GM12878 (cell line): ENCODE results near the gene ENDOV. TPM values are rescaled to one million over a fixed set of nuclear protein-coding genes. Genes with fewer than 3 reads are reported as not detected.

Source experiments
- ATAC-seq: fragments of 200-7000 bp; cut with Tn5 transposase; 3 replicates; pipeline ENCODE4 v1.9.1; 2020; ENCODE audit warnings: mild to moderate bottlenecking, moderate library complexity
- BruUV-seq: library from RNA; stranded (reverse); fragments of 400-500 nt; replicated peaks from 2 replicates; lab custom pipeline; 2021; lab: Mats Ljungman, UMichigan
- CTCF ChIA-PET: fragments of 300-600 bp; sonication (Branson Sonifier 250); formaldehyde crosslinking; extraction: SDS; loops from one replicate; lab custom pipeline; 2021; ENCODE audit warnings: inconsistent platforms; lab: Yijun Ruan, JAX
- POLR2A ChIA-PET: fragments of 350-600 bp; formaldehyde crosslinking; extraction: SDS; loops from one replicate; lab custom pipeline; 2021; ENCODE audit warnings: inconsistent platforms; lab: Charles Lee
- RAD21 ChIA-PET: fragments of 300-600 bp; sonication (Branson Sonifier 250); formaldehyde crosslinking; loops from one replicate; lab custom pipeline; 2023; ENCODE audit warnings: antibody characterized with exemption; ENCODE audit not compliant: unreplicated experiment; lab: Charles Lee
- SMC1A ChIA-PET: fragments of 300-600 bp; sonication (Branson Sonifier 250); formaldehyde crosslinking; loops from one replicate; lab custom pipeline; 2023; ENCODE audit not compliant: unreplicated experiment, uncharacterized antibody; lab: Charles Lee
- DNase-seq: peaks from one replicate; pipeline ENCODE4 v3.0.0-alpha.2; 2011; ENCODE audit warnings: low read depth, low spot score
- FAIRE-seq: peaks from 3 replicates; lab custom pipeline; 2011; peaks lifted over from hg19 to GRCh38; lab: Jason Lieb, UNC
- H2AFZ ChIP-seq: 2 replicates; pipeline ENCODE4 v1.6.0; 2011; ENCODE audit warnings: low read depth, low read length, control low read depth; ENCODE audit not compliant: control insufficient read depth
- H3K27ac ChIP-seq: 2 replicates; pipeline ENCODE4 v1.5.1; 2011; ENCODE audit warnings: control low read depth; ENCODE audit not compliant: control insufficient read depth, insufficient read depth
- H3K27me3 ChIP-seq, 2 experiments: replicated peaks in 1 of 2; 2 replicates each; pipeline versions ENCODE4 v1.6.0 to v1.6.1; 2011; ENCODE audit warnings: low read length in 1 of 2; ENCODE audit not compliant: control insufficient read depth in 2 of 2, insufficient read depth in 2 of 2
- H3K36me3 ChIP-seq, 2 experiments: 2 replicates each; pipeline ENCODE4 v1.5.1; 2011; ENCODE audit warnings: low read length in 1 of 2; ENCODE audit not compliant: control insufficient read depth in 2 of 2, insufficient read depth in 2 of 2
- H3K4me1 ChIP-seq: 2 replicates; pipeline ENCODE4 v1.6.1; 2011; ENCODE audit warnings: mild to moderate bottlenecking, low read length, moderate library complexity, mixed read lengths; ENCODE audit not compliant: control insufficient read depth, insufficient read depth
- H3K4me2 ChIP-seq: 2 replicates; pipeline ENCODE4 v1.6.0; 2011; ENCODE audit warnings: control low read depth; ENCODE audit not compliant: control insufficient read depth, insufficient read depth
- H3K4me3 ChIP-seq: fragments of 200-600 bp; sonication (generic); 2 replicates; pipeline ENCODE4 v1.5.1; 2016
- H3K79me2 ChIP-seq: 2 replicates; pipeline ENCODE4 v1.6.0; 2011; ENCODE audit warnings: low read length; ENCODE audit not compliant: control insufficient read depth, insufficient read depth
- H3K9ac ChIP-seq: 2 replicates; pipeline ENCODE4 v1.8.0; 2011; ENCODE audit warnings: low read length, control low read depth, mixed read lengths; ENCODE audit not compliant: control insufficient read depth, insufficient read depth
- H3K9me3 ChIP-seq: replicated peaks from 3 replicates; pipeline ENCODE4 v1.5.1; 2011; ENCODE audit warnings: mild to moderate bottlenecking, low read length; ENCODE audit not compliant: control insufficient read depth, insufficient read depth
- H4K20me1 ChIP-seq: 2 replicates; pipeline ENCODE4 v1.6.0; 2011; ENCODE audit not compliant: control insufficient read depth, insufficient read depth
- BCL11A ChIP-seq: IDR thresholded peaks from 2 replicates; pipeline ENCODE4 v1.6.1; 2011; ENCODE audit warnings: low read depth, low read length
- CBX5 ChIP-seq: sonication (generic); IDR thresholded peaks from 2 replicates; pipeline ENCODE4 v1.6.1; 2016; ENCODE audit warnings: low read depth, moderate library complexity, mild to moderate bottlenecking, inconsistent platforms
- EZH2 ChIP-seq: IDR thresholded peaks from 2 replicates; pipeline ENCODE4 v1.6.1; 2012; ENCODE audit warnings: low read depth, mild to moderate bottlenecking, control low read depth, inconsistent platforms, low read length, borderline replicate concordance; ENCODE audit not compliant: control insufficient read depth
- FOXM1 ChIP-seq: IDR thresholded peaks from 2 replicates; pipeline ENCODE4 v1.6.1; 2012; ENCODE audit warnings: low read depth, mild to moderate bottlenecking, inconsistent platforms, low read length, moderate library complexity
- GATAD2B ChIP-seq: fragments of 450-650 bp; conservative IDR thresholded peaks from 2 replicates; pipeline ENCODE4 v1.6.1; 2017; ENCODE audit warnings: low read depth, mild to moderate bottlenecking, moderate library complexity
- IRF4 ChIP-seq: IDR thresholded peaks from 2 replicates; pipeline ENCODE4 v1.6.1; 2011; ENCODE audit warnings: low read depth, low read length
- JUNB ChIP-seq: IDR thresholded peaks from 2 replicates; pipeline ENCODE4 v1.6.1; 2016; ENCODE audit warnings: antibody characterized with exemption, mild to moderate bottlenecking
- NRF1 ChIP-seq: conservative IDR thresholded peaks from 2 replicates; pipeline ENCODE4 v1.6.1; 2011; ENCODE audit warnings: mild to moderate bottlenecking, low read depth, low read length, improper control_type of control experiment
- SMAD5 ChIP-seq: IDR thresholded peaks from 2 replicates; pipeline ENCODE4 v1.6.1; 2016; ENCODE audit warnings: antibody characterized with exemption, low read depth
- STAT3 ChIP-seq: IDR thresholded peaks from 2 replicates; pipeline ENCODE4 v1.6.1; 2011; ENCODE audit warnings: low read depth, low read length, improper control_type of control experiment
- ZNF384 ChIP-seq: IDR thresholded peaks from 2 replicates; pipeline ENCODE4 v1.6.1; 2012; ENCODE audit warnings: low read depth, mild to moderate bottlenecking, low read length, improper control_type of control experiment, borderline replicate concordance
- WGBS: methylation state at CpG from one replicate; pipeline ENCODE4 v1.1.6; 2016; ENCODE audit warnings: low lambda C conversion rate; ENCODE audit not compliant: insufficient replicate concordance, insufficient coverage; ENCODE audit errors: missing lambda C conversion rate; 5-methylcytosine and 5-hydroxymethylcytosine counted together
- in situ Hi-C: fragments of 300-500 bp; cut with MboI; formaldehyde crosslinking; loops from 9 replicates; pipeline ENCODE4 v1.14.3; 2018; ENCODE audit warnings: mixed read lengths
- intact Hi-C: fragments of 100-400 bp; cut with micrococcal nuclease; formaldehyde crosslinking; loops from one replicate; pipeline ENCODE4 v1.14.2; 2022; ENCODE audit not compliant: unreplicated experiment
- polyA plus RNA-seq, 11 experiments: library from polyadenylated mRNA; depleted of rRNA in 4 of 11; unstranded in 6 of 11; stranded (reverse) in 5 of 11; fragments of >200 nt; fragmentation: Nextera tagmentation in 4 of 11; fragmentation: Illumina TruSeq in 1 of 11; extraction: Ambion mirVana in 4 of 11; extraction: Trizol in 1 of 11; gene quantifications; 1 replicate in 1 of 11; 2 replicates in 10 of 11; pipeline versions ENCODE4 v1.2.1 to v1.2.3, GENCODE V29; 2011 to 2016; ENCODE audit warnings: inconsistent platforms in 2 of 11, missing spikeins in 2 of 11, low read depth in 1 of 11
- total RNA-seq, 4 experiments: library from RNA; depleted of rRNA in 3 of 4; stranded (reverse); fragments of >200 nt in 3 of 4; fragmentation: Illumina TruSeq in 1 of 4; extraction: Trizol in 1 of 4; gene quantifications; 2 replicates each; pipeline versions ENCODE4 v1.2.1 to v1.2.3, GENCODE V29; 2013 to 2021
- TF ChIP-seq, protein P1 (sequence below): fragments of 150-350 bp; IDR thresholded peaks from 2 replicates; pipeline ENCODE4 v1.6.1; 2016; ENCODE audit warnings: low read depth, low read length
- TF ChIP-seq, protein P2 (sequence below): IDR thresholded peaks from 2 replicates; pipeline ENCODE4 v1.6.1; 2011; ENCODE audit warnings: mild to moderate bottlenecking, low read depth, low read length, moderate library complexity; ENCODE audit not compliant: insufficient replicate concordance
- TF ChIP-seq, protein P3 (sequence below): fragments of 450-650 bp; IDR thresholded peaks from 2 replicates; pipeline ENCODE4 v1.6.1; 2017; ENCODE audit warnings: mild to moderate bottlenecking, low read depth, inconsistent platforms; ENCODE audit not compliant: poor library complexity, severe bottlenecking

The ENDOV gene
- total and polyA plus RNA-seq, 10 of the 15 experiments (the other 5 are each of a cell fraction or from before 2014, with no cell fraction given), result 0.63 to 11.9 (median 8.1) TPM

DNA sequence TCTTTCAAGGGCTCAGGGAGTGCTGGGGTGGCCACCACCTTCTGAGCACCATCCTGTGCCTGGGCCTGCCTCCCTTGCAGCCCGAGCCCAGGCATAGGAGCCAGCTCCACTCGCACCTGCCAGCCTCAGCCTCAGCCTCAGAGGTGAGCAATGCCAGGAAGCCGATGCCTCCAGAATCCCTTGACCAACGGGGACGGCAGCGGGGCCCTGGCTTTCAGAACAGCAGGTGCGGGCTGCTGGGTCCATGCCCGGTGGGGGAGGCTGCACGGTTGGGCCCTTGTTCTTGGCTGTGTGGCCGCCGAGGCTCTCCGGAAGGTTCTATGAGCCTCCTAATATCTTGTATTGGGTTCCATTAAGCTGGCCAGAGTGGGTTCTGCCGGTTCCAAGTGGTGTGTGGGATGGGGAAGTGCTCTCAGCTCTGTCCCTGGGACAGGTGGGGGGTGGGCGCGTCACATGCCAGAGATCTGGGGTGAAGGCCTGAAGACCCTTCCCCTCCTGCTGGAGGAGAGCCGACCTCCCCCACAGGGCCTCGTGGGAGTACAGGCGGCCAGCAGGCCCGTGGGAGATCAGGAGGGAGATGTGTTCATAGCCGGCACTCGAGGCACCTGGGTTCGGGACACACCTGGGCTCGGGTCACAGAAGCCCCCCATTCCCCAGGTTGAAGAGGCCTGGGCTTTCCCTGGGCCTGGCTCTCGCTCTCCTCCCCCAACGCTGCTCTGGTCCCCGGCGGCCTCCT is 34.4 kb downstream of the ENDOV start (continued):
- TF ChIP-seq, protein P1, sequence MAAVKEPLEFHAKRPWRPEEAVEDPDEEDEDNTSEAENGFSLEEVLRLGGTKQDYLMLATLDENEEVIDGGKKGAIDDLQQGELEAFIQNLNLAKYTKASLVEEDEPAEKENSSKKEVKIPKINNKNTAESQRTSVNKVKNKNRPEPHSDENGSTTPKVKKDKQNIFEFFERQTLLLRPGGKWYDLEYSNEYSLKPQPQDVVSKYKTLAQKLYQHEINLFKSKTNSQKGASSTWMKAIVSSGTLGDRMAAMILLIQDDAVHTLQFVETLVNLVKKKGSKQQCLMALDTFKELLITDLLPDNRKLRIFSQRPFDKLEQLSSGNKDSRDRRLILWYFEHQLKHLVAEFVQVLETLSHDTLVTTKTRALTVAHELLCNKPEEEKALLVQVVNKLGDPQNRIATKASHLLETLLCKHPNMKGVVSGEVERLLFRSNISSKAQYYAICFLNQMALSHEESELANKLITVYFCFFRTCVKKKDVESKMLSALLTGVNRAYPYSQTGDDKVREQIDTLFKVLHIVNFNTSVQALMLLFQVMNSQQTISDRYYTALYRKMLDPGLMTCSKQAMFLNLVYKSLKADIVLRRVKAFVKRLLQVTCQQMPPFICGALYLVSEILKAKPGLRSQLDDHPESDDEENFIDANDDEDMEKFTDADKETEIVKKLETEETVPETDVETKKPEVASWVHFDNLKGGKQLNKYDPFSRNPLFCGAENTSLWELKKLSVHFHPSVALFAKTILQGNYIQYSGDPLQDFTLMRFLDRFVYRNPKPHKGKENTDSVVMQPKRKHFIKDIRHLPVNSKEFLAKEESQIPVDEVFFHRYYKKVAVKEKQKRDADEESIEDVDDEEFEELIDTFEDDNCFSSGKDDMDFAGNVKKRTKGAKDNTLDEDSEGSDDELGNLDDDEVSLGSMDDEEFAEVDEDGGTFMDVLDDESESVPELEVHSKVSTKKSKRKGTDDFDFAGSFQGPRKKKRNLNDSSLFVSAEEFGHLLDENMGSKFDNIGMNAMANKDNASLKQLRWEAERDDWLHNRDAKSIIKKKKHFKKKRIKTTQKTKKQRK, result no peak
- no peak for TF ChIP-seq CBX5
- TF ChIP-seq, protein P2, sequence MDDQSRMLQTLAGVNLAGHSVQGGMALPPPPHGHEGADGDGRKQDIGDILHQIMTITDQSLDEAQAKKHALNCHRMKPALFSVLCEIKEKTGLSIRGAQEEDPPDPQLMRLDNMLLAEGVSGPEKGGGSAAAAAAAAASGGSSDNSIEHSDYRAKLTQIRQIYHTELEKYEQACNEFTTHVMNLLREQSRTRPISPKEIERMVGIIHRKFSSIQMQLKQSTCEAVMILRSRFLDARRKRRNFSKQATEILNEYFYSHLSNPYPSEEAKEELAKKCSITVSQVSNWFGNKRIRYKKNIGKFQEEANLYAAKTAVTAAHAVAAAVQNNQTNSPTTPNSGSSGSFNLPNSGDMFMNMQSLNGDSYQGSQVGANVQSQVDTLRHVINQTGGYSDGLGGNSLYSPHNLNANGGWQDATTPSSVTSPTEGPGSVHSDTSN, result no peak

DNA sequence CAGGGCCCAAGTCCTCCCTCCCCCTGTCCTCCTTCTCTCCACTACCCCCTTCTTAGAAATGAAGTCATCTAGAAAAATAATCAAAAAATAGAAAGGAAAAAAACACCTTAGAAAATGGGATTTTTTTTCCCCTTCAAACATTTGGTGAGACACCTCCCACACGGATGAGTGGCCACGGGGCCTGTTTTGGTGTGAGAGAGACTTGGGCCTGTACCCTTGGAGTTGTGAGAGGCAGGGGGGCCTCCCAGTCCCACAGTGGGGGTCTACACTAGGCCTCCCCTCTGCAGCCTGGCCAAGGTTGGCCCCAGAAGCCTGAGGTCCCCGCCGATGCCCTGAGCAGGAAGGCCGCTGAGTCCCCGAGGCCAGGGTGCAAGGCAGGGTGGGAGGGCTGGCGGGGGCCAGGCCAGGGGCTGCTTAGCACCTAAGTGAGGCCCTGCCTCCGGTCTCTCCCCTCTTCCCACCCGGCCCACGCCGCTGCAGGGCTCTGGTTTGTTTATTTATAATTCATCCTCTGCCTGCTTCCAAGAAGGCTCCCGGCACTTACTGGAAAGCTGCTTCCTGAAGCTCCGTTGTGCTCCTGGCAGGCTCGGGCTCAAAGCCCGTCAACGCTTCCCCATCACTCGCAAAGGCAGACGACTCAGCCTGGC is 35.1 kb downstream of the ENDOV start:
- WGBS, result 22% methylated on average over 13 of the region's 18 CpGs
- POLR2A ChIA-PET, result no interaction called here
- TF ChIP-seq GATAD2B (no peak), SMAD5 (no peak), JUNB (no peak), ZNF384 (no peak), EZH2 (no peak), NRF1 (no peak), BCL11A (no peak), STAT3 (no peak), FOXM1 (no peak), IRF4 (no peak)
- TF ChIP-seq, protein P3, sequence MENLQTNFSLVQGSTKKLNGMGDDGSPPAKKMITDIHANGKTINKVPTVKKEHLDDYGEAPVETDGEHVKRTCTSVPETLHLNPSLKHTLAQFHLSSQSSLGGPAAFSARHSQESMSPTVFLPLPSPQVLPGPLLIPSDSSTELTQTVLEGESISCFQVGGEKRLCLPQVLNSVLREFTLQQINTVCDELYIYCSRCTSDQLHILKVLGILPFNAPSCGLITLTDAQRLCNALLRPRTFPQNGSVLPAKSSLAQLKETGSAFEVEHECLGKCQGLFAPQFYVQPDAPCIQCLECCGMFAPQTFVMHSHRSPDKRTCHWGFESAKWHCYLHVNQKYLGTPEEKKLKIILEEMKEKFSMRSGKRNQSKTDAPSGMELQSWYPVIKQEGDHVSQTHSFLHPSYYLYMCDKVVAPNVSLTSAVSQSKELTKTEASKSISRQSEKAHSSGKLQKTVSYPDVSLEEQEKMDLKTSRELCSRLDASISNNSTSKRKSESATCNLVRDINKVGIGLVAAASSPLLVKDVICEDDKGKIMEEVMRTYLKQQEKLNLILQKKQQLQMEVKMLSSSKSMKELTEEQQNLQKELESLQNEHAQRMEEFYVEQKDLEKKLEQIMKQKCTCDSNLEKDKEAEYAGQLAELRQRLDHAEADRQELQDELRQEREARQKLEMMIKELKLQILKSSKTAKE, result no peak

More for the DNA sequence above, 35.1 kb downstream of the ENDOV start:
- Histone ChIP-seq H3K36me3 (no peaks in the 10 kb centered on the region), H2AFZ (no peak overlapping the region), H3K4me2 (no peak overlapping the region), H3K9me3 (no peaks in the 10 kb centered on the region), H3K27ac (no peak overlapping the region), H3K27me3 (no peaks in the 10 kb centered on the region; a peak in 1 of 4 replicates), H3K79me2 (peaks cover 7% of the 10 kb centered on the region), H3K9ac (no peak overlapping the region), H3K4me3 (no peak overlapping the region), H4K20me1 (no peaks in the 10 kb centered on the region), H3K4me1 (peaks cover 8% of the 10 kb centered on the region)
- ChIA-PET RAD21 (no interaction called here), CTCF (no interaction called here), SMC1A (no interaction called here)
- no peak for DNase-seq
- intact Hi-C loops, result loop anchor here (10.0 kb wide), 1 partner anchor 125 kb away; no protein-coding TSS in a partner anchor
- ATAC-seq, result no peak
- no peak for FAIRE-seq
- in situ Hi-C loops, result no loop called here
- BruUV-seq, result no TSS peak
